Activated naive CD4-positive, alpha-beta T cell treated with anti-CD3 and anti-CD28 coated beads for 36 hours (primary cell): ENCODE measurements around the gene SPRR3. TPM values are rescaled to one million over a fixed set of nuclear protein-coding genes. Genes with fewer than 3 reads are reported as not detected.

Experiments
- CTCF ChIA-PET: fragments of 350-600 bp; sonication (Branson Sonifier 250); formaldehyde crosslinking; loops from one replicate; lab custom pipeline; 2021; ENCODE audit warnings: antibody characterized with exemption; lab: Charles Lee
- DNase-seq: peaks from one replicate; pipeline ENCODE4 v3.0.0-alpha.2; 2020
- H3K27ac Mint-ChIP-seq: one replicate; pipeline ENCODE4 v1.8.0; 2021; ENCODE audit warnings: mild to moderate bottlenecking, mixed read lengths
- H3K27me3 Mint-ChIP-seq: one replicate; pipeline ENCODE4 v1.8.0; 2021; ENCODE audit warnings: low read depth, mixed read lengths
- H3K36me3 Mint-ChIP-seq: one replicate; pipeline ENCODE4 v1.8.0; 2021; ENCODE audit warnings: low read depth, mixed read lengths
- H3K4me1 Mint-ChIP-seq: one replicate; pipeline ENCODE4 v1.8.0; 2021; ENCODE audit warnings: low read depth, mixed read lengths
- H3K4me3 Mint-ChIP-seq: one replicate; pipeline ENCODE4 v1.8.0; 2021; ENCODE audit warnings: mild to moderate bottlenecking, moderate library complexity, mixed read lengths
- H3K9me3 Mint-ChIP-seq: one replicate; pipeline ENCODE4 v1.8.0; 2021; ENCODE audit warnings: mixed read lengths
- intact Hi-C: fragments of 100-400 bp; cut with micrococcal nuclease; formaldehyde crosslinking; loops from one replicate; pipeline ENCODE4 v1.15.1; 2023
- total RNA-seq, 2 experiments: library from RNA; stranded (reverse); gene quantifications; one replicate each; pipeline ENCODE4 v1.2.3, GENCODE V29; 2021

The SPRR3 gene
- total RNA-seq, 2 experiments from 2014 or later: not detected

- H3K4me1 Mint-ChIP-seq: no peaks in the 10 kb centered on the region
- H3K9me3 Mint-ChIP-seq: no peaks in the 10 kb centered on the region
- no peak overlapping the region for H3K4me3 Mint-ChIP-seq
- CTCF ChIA-PET: no interaction called here
- intact Hi-C loops: no loop called here
- no peaks in the 10 kb centered on the region for H3K36me3 Mint-ChIP-seq
- no peak overlapping the region for H3K27ac Mint-ChIP-seq
- DNase-seq: no peak
- peaks cover 9% of the 10 kb centered on the region for H3K27me3 Mint-ChIP-seq
Observed at GRCh38 chr1:153028766-153029165, 27.2 kb downstream of the SPRR3 start.

- CTCF ChIA-PET: no interaction called here
- intact Hi-C loops: no loop called here
- no peaks in the 10 kb centered on the region for H3K36me3 Mint-ChIP-seq
- no peak within 1 kb of the TSS for H3K4me3 Mint-ChIP-seq
- no peak within 1 kb of the TSS for H3K27ac Mint-ChIP-seq
- DNase-seq: no peak
- no peaks in the 10 kb centered on the region for H3K4me1 Mint-ChIP-seq
- no peaks in the 10 kb centered on the region for H3K9me3 Mint-ChIP-seq
- peaks cover 9% of the 10 kb centered on the region for H3K27me3 Mint-ChIP-seq
Observed at GRCh38 chr1:153030895-153031294, 29.3 kb downstream of the SPRR3 start, which contains the start of gene SPRR1B. TSS of gene SPRR1B (plus strand) at chr1:153031203. CDS start at chr1:153032346, 1,143 bp downstream.

GRCh38 chr1:153032073-153032472, 30.5 kb downstream of the SPRR3 start:
- H3K4me1 Mint-ChIP-seq: no peaks in the 10 kb centered on the region
- DNase-seq: no peak
- H3K4me3 Mint-ChIP-seq: no peak overlapping the region
- intact Hi-C loops: no loop called here
- H3K36me3 Mint-ChIP-seq: no peaks in the 10 kb centered on the region
- no peak overlapping the region for H3K27ac Mint-ChIP-seq
- peaks cover 9% of the 10 kb centered on the region for H3K27me3 Mint-ChIP-seq
- CTCF ChIA-PET: no interaction called here
- no peaks in the 10 kb centered on the region for H3K9me3 Mint-ChIP-seq

- CTCF ChIA-PET: no interaction called here
- DNase-seq: peak; percentile 16
- Mint-ChIP-seq H3K36me3 (no peaks in the 10 kb centered on the region), H3K4me3 (no peak overlapping the region), H3K27me3 (peaks cover 11% of the 10 kb centered on the region), H3K27ac (no peak overlapping the region), H3K4me1 (no peaks in the 10 kb centered on the region), H3K9me3 (no peaks in the 10 kb centered on the region)
- intact Hi-C loops: no loop called here
Observed at GRCh38 chr1:153032677-153033308, 31.2 kb downstream of the SPRR3 start.

- Mint-ChIP-seq H3K27me3 (peaks cover 12% of the 10 kb centered on the region), H3K27ac (no peak overlapping the region), H3K4me1 (no peaks in the 10 kb centered on the region), H3K4me3 (no peak overlapping the region), H3K36me3 (no peaks in the 10 kb centered on the region), H3K9me3 (no peaks in the 10 kb centered on the region)
- DNase-seq: no peak
- CTCF ChIA-PET: no interaction called here
- intact Hi-C loops: no loop called here
Observed at GRCh38 chr1:153035211-153035610, 33.7 kb downstream of the SPRR3 start.

GRCh38 chr1:153040950-153041631, 39.5 kb downstream of the SPRR3 start, which contains the start of gene SPRR2D:
TSS of gene SPRR2D (minus strand) at chr1:153041120. CDS start at chr1:153040346, 774 bp downstream.
- Mint-ChIP-seq H3K4me3 (no peak within 1 kb of the TSS), H3K9me3 (no peaks in the 10 kb centered on the region), H3K27me3 (peaks cover 31% of the 10 kb centered on the region), H3K36me3 (no peaks in the 10 kb centered on the region), H3K4me1 (no peaks in the 10 kb centered on the region), H3K27ac (no peak within 1 kb of the TSS)
- intact Hi-C loops: no loop called here
- CTCF ChIA-PET: no interaction called here
- DNase-seq: no peak

GRCh38 chr1:153049211-153049610, 47.7 kb downstream of the SPRR3 start:
- intact Hi-C loops: no loop called here
- CTCF ChIA-PET: no interaction called here

More at GRCh38 chr1:153049211-153049610, 47.7 kb downstream of the SPRR3 start:
- H3K4me1 Mint-ChIP-seq: no peaks in the 10 kb centered on the region
- no peak overlapping the region for H3K27ac Mint-ChIP-seq
- no peak overlapping the region for H3K4me3 Mint-ChIP-seq
- no peaks in the 10 kb centered on the region for H3K36me3 Mint-ChIP-seq
- no peaks in the 10 kb centered on the region for H3K9me3 Mint-ChIP-seq
- no peak for DNase-seq
- peaks cover 22% of the 10 kb centered on the region for H3K27me3 Mint-ChIP-seq

Other genes with a start within 250 kb of the SPRR3 start
- gene KPRP, start 243.7 kb upstream of the SPRR3 start, total RNA-seq: not detected
- not detected for gene LCE1F, start 226.6 kb upstream of the SPRR3 start, total RNA-seq
- gene LCE1E, start 215.5 kb upstream of the SPRR3 start, total RNA-seq: not detected
- gene LCE1D, start 205.0 kb upstream of the SPRR3 start, total RNA-seq: not detected
- gene LCE1C, start 195.1 kb upstream of the SPRR3 start, total RNA-seq: not detected
- not detected for gene LCE1B, start 189.8 kb upstream of the SPRR3 start, total RNA-seq
- not detected for gene LCE1A, start 174.3 kb upstream of the SPRR3 start, total RNA-seq
- not detected for gene LCE6A, start 158.9 kb upstream of the SPRR3 start, total RNA-seq
- gene LCE7A, start 141.8 kb upstream of the SPRR3 start, total RNA-seq: not detected
- gene SMCP, start 123.4 kb upstream of the SPRR3 start, total RNA-seq: not detected
- gene IVL, start 93.2 kb upstream of the SPRR3 start, total RNA-seq: not detected
- not detected for gene SPRR5, start 54.5 kb upstream of the SPRR3 start, total RNA-seq
- gene SPRR4, start 31.1 kb upstream of the SPRR3 start, total RNA-seq: not detected
- gene SPRR1A, start 17.7 kb upstream of the SPRR3 start, total RNA-seq: not detected
- not detected for gene SPRR1B, start 29.5 kb downstream of the SPRR3 start, total RNA-seq
- gene SPRR2D, start 39.4 kb downstream of the SPRR3 start, total RNA-seq: not detected
- not detected for gene SPRR2A, start 55.8 kb downstream of the SPRR3 start, total RNA-seq
- gene SPRR2B, start 69.9 kb downstream of the SPRR3 start, total RNA-seq: not detected
- not detected for gene SPRR2E, start 92.8 kb downstream of the SPRR3 start, total RNA-seq
- not detected for gene SPRR2F, start 111.8 kb downstream of the SPRR3 start, total RNA-seq
- gene SPRR2G, start 149.1 kb downstream of the SPRR3 start, total RNA-seq: not detected
- gene LELP1, start 201.7 kb downstream of the SPRR3 start, total RNA-seq: not detected
- not detected for gene PRR9, start 215.8 kb downstream of the SPRR3 start, total RNA-seq